IPS-NIHi7 (cell line): ENCODE measurements around the gene JOSD2.

ENCODE experiments used
- DNase-seq: peaks from one replicate; pipeline ENCODE4 v3.0.0; 2012; ENCODE audit warnings: mixed read lengths; ENCODE audit errors: extremely low spot score

Gene JOSD2, protein sequence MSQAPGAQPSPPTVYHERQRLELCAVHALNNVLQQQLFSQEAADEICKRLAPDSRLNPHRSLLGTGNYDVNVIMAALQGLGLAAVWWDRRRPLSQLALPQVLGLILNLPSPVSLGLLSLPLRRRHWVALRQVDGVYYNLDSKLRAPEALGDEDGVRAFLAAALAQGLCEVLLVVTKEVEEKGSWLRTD

DNA sequence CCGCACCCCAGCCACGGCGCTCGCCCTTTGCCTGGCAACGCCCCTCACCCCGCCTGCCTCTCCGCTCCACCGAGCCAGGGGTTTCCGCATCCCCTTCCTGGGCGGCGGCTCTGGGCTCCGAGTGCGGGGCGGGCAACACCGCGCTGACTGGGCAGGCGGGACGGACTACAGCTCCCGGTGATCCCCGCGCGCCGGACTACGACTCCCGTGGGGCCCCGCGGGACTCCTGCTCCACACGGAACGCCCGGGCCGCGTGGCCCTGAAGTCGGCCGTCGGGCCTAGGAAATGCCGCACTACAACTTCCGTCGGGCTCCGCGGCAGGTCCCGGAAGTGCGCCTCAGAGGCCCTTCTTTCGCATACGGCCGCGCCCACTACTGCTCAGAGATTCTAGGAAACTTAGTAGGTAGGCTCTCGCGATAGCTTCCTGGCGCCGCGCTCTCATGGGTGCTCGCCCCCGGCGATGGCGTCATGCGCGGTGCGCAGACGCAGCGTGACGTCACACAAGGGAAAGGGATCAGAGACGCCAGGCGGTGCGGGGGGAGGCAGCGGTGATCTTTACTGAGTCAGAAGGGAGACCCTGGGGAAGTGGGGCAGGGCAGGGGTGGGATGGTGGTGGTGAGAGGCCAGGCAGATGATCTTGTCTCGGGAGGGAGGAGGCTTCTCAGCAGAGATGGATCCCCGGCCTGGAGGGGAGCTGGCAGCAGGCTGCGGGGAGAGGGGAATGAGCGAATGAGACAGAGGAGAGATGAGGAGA, at the start of gene JOSD2:
Gene JOSD2 (minus strand): TSS at position 123 of the 754 bp plus-strand sequence. CDS start 760 bp downstream, outside the sequence.
- DNase-seq, result peak; percentile 98

- no peak for DNase-seq
Measured at GRCh38 chr19:50559636-50560035, 48.6 kb upstream of the JOSD2 start.

- DNase-seq, result no peak
Measured at GRCh38 chr19:50558449-50558848, 47.5 kb upstream of the JOSD2 start.

GRCh38 chr19:50558039-50558438, 47.0 kb upstream of the JOSD2 start:
- no peak for DNase-seq

DNA sequence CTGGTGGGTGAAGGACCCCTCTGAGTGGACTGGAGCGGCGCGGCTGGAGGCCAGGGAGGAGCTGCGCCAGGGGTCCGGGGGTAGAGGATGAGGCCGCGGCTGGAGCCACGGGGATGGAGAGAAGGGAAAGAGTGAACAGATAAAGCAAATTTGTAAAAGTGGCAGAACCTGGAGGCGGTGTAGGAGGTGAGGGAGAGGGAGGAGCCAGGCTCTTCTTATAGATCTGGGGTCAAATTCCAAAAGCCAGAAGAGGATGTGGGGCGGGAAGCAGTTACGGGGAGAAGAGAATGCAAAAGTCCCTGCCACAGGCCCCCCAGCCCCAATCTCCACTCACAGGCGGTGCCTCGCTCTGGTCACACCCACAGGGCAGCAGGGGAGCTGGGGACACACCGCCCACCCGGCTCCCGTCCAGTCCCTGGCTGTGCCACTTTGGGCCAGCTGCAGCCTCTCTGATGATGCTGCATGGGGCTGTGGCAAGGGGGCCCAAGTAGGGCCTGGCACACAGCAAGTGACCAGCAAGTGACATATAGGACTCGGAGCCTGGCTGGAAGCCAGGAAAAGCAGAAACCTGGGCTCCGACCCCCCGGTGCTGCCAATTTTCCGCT, 46.1 kb upstream of the JOSD2 start:
- no peak for DNase-seq

DNA sequence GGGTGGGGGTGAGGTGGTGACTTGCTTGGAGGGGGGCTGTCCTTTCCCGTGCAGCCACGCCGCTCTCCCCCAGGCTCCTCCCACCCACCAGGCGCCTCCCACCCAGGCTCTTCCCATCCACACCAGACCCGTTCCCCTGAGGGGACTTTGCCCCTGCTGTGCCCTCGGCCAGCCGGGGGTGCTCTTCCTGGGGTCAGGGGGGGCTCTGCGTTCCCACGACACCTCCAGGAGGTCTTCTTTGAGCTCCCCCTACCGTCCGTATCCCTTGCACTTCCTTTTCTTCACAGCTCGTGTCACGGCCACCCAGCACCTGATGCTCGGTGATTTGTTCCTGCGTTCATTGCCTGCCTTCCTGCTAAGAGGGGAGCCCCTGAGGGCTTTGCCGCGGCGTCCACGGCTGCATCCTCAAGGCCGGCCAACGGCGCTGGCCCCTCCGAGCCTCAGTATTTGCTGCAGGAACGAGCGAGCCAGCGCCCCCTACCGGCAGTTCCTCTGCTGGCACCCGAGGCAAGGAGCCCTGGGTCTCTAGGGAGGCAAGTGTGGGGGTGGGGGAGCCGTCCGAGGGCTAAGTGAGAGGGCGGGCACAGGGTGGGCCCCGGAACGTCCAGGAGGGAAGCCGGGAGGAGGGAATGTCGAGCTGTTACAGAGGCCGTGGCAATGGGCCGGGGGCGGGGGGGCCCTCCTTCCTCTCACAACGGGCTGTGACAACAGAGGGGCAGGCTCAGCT, 45.5 kb upstream of the JOSD2 start:
- DNase-seq, result peak; percentile 94

DNA sequence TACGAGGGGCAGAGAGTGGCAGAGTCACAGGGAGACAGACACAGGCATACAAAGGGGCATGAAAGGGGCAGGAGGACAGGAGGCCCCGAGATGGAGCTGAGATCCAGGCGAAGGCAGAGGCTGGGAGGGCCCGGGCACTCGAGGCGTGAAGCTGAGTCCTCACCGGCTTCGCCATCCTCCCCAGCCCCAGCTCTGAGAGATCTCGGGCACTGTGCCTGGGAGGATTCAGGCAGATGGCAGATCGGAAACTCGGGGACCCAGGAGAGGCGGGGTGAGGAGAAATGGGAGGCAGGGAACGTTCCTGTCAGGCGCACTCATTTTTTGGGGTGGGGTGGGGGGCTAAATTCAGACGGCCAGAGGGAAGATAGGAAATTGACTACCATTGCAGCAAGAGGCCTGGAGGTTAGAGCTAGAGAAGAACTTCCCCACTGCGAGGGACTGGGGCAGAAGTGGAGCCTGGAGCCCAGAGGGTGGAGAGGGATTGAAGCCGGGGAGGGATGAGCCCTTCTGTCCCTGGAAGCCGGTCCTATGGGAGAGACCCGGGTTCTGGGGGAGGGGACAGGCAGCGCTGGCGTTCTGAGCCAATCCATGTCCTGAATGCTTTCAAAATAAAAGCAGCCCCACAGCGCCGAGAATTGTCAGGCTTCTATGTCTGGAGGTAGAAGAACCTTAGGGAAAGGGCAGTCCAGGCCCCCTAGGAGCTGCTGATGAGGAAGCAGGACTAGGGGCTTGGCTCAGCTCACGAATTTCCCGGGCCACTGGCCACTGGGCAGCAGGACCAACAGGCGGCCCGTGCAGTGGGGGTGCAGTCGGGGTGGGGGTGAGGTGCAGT, 44.7 kb upstream of the JOSD2 start:
- peak; percentile 58 for DNase-seq

DNA sequence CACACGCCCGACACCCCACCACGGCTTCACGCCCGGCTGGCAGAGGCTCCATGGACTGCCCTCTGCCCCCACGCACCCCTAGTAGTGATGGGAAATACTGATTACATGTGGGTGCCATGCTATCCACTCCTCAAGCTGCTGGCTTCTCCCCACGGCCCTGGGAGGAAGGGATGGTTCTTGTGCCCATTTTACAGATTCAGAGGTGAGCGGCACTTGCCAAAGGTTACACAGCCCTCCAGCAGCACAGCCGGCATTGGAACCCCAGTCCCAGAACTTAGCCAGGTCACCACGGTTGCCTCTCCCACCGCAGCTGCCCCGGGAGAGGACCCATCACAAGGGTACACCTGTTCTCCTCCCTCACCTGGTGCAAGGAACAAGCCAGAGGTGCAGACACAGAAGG, 44.0 kb upstream of the JOSD2 start:
- no peak for DNase-seq

DNA sequence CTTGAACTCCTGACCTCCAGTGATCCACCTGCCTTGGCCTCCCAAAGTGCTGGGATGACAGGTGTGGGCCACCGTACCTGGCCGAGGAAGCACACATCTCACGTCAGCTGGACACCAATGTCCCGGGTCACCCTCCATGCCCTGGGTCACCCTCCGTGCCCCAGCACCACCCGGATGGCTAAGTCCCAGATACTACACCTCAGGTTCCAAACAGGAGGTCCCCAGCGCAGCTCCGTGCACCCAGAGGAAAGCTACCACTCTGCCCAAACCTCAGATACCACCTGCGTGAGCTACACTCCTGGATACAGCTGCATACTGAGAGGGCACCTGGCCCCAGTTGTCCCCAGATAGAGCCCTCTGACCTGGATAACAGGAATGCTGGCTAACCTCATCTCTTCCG, 43.2 kb upstream of the JOSD2 start:
- no peak for DNase-seq

DNA sequence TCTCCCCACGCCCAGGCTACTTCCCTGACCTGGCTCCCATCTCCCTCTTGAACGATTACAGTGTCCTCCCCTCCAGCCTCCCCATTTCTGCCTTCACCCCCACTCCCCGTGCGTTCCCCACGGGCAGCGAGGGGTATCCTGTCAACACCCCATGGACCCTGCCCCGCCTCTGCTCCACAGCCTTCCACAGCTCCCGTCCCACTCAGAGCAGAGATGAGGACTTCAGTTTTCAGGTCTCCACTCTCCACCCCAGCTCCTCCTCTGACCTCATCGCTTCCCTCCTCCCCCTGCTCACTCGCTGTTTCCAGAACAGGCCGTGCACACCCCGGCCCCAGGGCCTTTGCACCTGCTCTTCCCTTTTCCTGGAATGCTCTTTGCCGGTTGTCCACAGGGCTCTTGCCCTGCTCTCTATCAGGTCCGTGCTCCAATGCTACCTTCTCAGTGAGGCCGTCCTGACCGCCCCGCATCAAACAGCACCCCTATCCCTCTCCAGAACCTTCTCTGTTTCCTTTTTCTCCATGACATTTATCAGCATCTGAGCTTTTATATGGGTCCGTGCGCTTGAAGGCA, 42.2 kb upstream of the JOSD2 start:
- DNase-seq, result no peak

DNA sequence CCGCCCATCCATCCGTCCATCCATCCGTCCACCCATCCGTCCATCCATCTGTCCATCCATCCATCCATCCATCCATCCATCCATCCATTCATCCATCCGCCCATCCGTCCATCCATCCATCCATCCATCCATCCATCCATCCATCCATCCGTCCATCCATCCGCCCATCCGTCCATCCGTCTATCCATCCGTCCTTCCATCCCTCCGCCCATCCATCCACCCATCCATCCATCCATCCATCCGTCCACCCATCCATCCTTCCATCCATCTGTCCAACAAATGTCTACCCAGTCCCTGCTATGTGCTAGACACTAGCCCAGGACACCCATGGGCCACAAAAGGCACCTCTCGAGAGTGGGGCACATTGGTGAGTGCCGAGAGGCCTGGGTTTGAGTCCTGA, 41.5 kb upstream of the JOSD2 start:
- no peak for DNase-seq

- no peak for DNase-seq
Measured at GRCh38 chr19:50551715-50552187, 40.8 kb upstream of the JOSD2 start.

DNA sequence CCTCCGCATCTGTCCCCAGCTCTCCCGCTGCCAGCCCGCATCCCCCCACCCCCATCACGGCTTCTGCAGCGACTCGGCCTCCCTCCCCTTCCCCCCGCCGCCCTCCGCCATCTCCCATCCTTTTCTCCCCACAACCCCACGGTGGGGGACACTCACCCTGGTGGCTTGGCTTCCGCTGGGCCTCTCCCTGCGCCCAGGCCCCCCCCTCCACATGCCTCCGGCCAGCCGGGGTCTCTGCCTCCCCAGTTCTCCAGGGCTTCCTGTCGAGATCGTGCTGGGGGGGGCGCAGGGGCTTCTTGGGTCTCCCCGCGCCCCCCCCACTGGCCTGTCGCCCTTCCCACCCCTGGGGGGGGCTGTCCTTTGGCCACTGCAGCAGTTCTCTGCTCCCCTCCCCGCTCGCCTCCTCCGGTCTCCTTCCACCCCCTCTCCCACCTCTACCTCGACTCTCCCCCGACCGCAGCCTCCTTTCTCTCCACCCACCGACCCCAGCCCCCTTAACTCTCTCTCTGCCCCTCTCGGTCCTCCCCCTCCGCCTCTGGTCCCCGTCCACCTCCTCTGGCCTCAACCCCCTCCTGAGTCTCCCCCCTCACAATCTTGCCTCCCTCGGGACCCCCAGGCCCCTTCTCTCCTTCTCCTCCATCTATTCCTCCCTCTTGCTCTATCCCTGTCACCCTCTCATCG, 40.2 kb upstream of the JOSD2 start:
- no peak for DNase-seq

GRCh38 chr19:50550594-50550966, 39.6 kb upstream of the JOSD2 start:
- no peak for DNase-seq

GRCh38 chr19:50549927-50550593, 39.1 kb upstream of the JOSD2 start:
- no peak for DNase-seq

- no peak for DNase-seq
Measured at GRCh38 chr19:50549059-50549926, 38.3 kb upstream of the JOSD2 start.

GRCh38 chr19:50548191-50549058, 37.4 kb upstream of the JOSD2 start:
- no peak for DNase-seq
